ENCODE measurements around the gene CDH26. TPM values are rescaled to one million over a fixed set of nuclear protein-coding genes. Genes with fewer than 3 reads are reported as not detected.

The CDH26 gene
- total RNA-seq, 2 experiments from 2014 or later, result 0.53 to 0.86 TPM

GRCh38 chr20:59966428-59966827 is 8.2 kb downstream of the CDH26 start:
- Mint-ChIP-seq H3K27me3 (no peaks in the 10 kb centered on the region), H3K36me3 (ENCODE audit: low read depth) (no peaks in the 10 kb centered on the region), H3K9me3 (no peaks in the 10 kb centered on the region), H3K4me1 (no peaks in the 10 kb centered on the region), H3K4me3 (no peak overlapping the region), H3K27ac (no peak overlapping the region)
- POLR2A ChIA-PET, result no interaction called here
- DNase-seq, result no peak
- CTCF ChIA-PET, result interaction anchor here (0.6 kb wide), 1 partner anchor 239 kb away, joined by 5 read pairs; no protein-coding TSS in a partner anchor

- Mint-ChIP-seq H3K4me3 (no peak overlapping the region), H3K27me3 (no peaks in the 10 kb centered on the region)
- CTCF ChIA-PET, result interaction anchor here (1.2 kb wide), 1 partner anchor 37 kb away, joined by 3 read pairs; no protein-coding TSS in a partner anchor
These were observed 13.2 kb downstream of the CDH26 start for GRCh38 chr20:59971428-59971827.

GRCh38 chr20:59972037-59972801 is 14.0 kb downstream of the CDH26 start:
- DNase-seq, result no peak
- Mint-ChIP-seq H3K4me3 (no peak overlapping the region), H3K27me3 (no peaks in the 10 kb centered on the region), H3K4me1 (no peaks in the 10 kb centered on the region), H3K9me3 (no peaks in the 10 kb centered on the region), H3K36me3 (ENCODE audit: low read depth) (no peaks in the 10 kb centered on the region), H3K27ac (no peak overlapping the region)
- POLR2A ChIA-PET, result no interaction called here
- CTCF ChIA-PET, result interaction anchor here (1.2 kb wide), 1 partner anchor 38 kb away, joined by 3 read pairs; no protein-coding TSS in a partner anchor

More at GRCh38 chr20:59971428-59971827, 13.2 kb downstream of the CDH26 start:
- Mint-ChIP-seq H3K36me3 (ENCODE audit: low read depth) (no peaks in the 10 kb centered on the region), H3K9me3 (no peaks in the 10 kb centered on the region), H3K27ac (no peak overlapping the region), H3K4me1 (no peaks in the 10 kb centered on the region)
- POLR2A ChIA-PET, result no interaction called here
- no peak for DNase-seq

GRCh38 chr20:59976156-59976782 is 18.0 kb downstream of the CDH26 start:
- DNase-seq, result no peak
- ChIA-PET CTCF (no interaction called here), POLR2A (no interaction called here)
- Mint-ChIP-seq H3K36me3 (ENCODE audit: low read depth) (no peaks in the 10 kb centered on the region), H3K9me3 (no peaks in the 10 kb centered on the region), H3K27me3 (no peaks in the 10 kb centered on the region), H3K4me3 (no peak overlapping the region), H3K27ac (no peak overlapping the region), H3K4me1 (no peaks in the 10 kb centered on the region)

GRCh38 chr20:59977086-59977485 is 18.9 kb downstream of the CDH26 start:
- H3K27ac Mint-ChIP-seq, result no peak overlapping the region
- POLR2A ChIA-PET, result no interaction called here
- H3K4me3 Mint-ChIP-seq, result no peak overlapping the region
- H3K36me3 Mint-ChIP-seq (ENCODE audit: low read depth), result no peaks in the 10 kb centered on the region
- no peaks in the 10 kb centered on the region for H3K4me1 Mint-ChIP-seq
- no peaks in the 10 kb centered on the region for H3K9me3 Mint-ChIP-seq
- no peaks in the 10 kb centered on the region for H3K27me3 Mint-ChIP-seq
- no peak for DNase-seq
- CTCF ChIA-PET, result no interaction called here

- POLR2A ChIA-PET, result no interaction called here
- no peaks in the 10 kb centered on the region for H3K9me3 Mint-ChIP-seq
- H3K36me3 Mint-ChIP-seq (ENCODE audit: low read depth), result no peaks in the 10 kb centered on the region
- H3K27ac Mint-ChIP-seq, result no peak overlapping the region
- DNase-seq, result no peak
- CTCF ChIA-PET, result no interaction called here
- H3K4me3 Mint-ChIP-seq, result no peak overlapping the region
- no peaks in the 10 kb centered on the region for H3K4me1 Mint-ChIP-seq
- H3K27me3 Mint-ChIP-seq, result no peaks in the 10 kb centered on the region
These were observed 24.9 kb downstream of the CDH26 start for GRCh38 chr20:59983076-59983475.

- Mint-ChIP-seq H3K36me3 (ENCODE audit: low read depth) (no peaks in the 10 kb centered on the region), H3K27ac (no peak overlapping the region), H3K4me3 (no peak overlapping the region), H3K4me1 (no peaks in the 10 kb centered on the region), H3K9me3 (no peaks in the 10 kb centered on the region), H3K27me3 (no peaks in the 10 kb centered on the region)
- ChIA-PET CTCF (no interaction called here), POLR2A (no interaction called here)
- DNase-seq, result no peak
These were observed 26.3 kb downstream of the CDH26 start for GRCh38 chr20:59984541-59984940.

GRCh38 chr20:59985164-59985563 is 26.9 kb downstream of the CDH26 start:
- ChIA-PET CTCF (interaction anchor here (0.7 kb wide), 1 partner anchor 14 kb away, joined by 3 read pairs; no protein-coding TSS in a partner anchor), POLR2A (no interaction called here)
- no peaks in the 10 kb centered on the region for H3K36me3 Mint-ChIP-seq (ENCODE audit: low read depth)
- no peak overlapping the region for H3K4me3 Mint-ChIP-seq
- no peak overlapping the region for H3K27ac Mint-ChIP-seq
- no peaks in the 10 kb centered on the region for H3K4me1 Mint-ChIP-seq
- no peaks in the 10 kb centered on the region for H3K9me3 Mint-ChIP-seq
- no peak for DNase-seq
- no peaks in the 10 kb centered on the region for H3K27me3 Mint-ChIP-seq

- no peak overlapping the region for H3K27ac Mint-ChIP-seq
- H3K27me3 Mint-ChIP-seq, result no peaks in the 10 kb centered on the region
- no peak overlapping the region for H3K4me3 Mint-ChIP-seq
- no peaks in the 10 kb centered on the region for H3K9me3 Mint-ChIP-seq
- POLR2A ChIA-PET, result no interaction called here
- H3K36me3 Mint-ChIP-seq (ENCODE audit: low read depth), result no peaks in the 10 kb centered on the region
- no peaks in the 10 kb centered on the region for H3K4me1 Mint-ChIP-seq
- DNase-seq, result peak; percentile 25
- CTCF ChIA-PET, result interaction anchor here (0.6 to 0.8 kb wide), 3 partner anchors 13 to 70 kb away, joined by 3 read pairs; no protein-coding TSS in a partner anchor
These were observed 27.6 kb downstream of the CDH26 start for GRCh38 chr20:59985864-59986263.

GRCh38 chr20:59987135-59987534 is 28.9 kb downstream of the CDH26 start:
- CTCF ChIA-PET, result no interaction called here
- H3K27ac Mint-ChIP-seq, result no peak overlapping the region
- POLR2A ChIA-PET, result no interaction called here
- no peak for DNase-seq
- H3K9me3 Mint-ChIP-seq, result no peaks in the 10 kb centered on the region
- H3K4me1 Mint-ChIP-seq, result no peaks in the 10 kb centered on the region
- H3K36me3 Mint-ChIP-seq (ENCODE audit: low read depth), result no peaks in the 10 kb centered on the region
- no peaks in the 10 kb centered on the region for H3K27me3 Mint-ChIP-seq
- no peak overlapping the region for H3K4me3 Mint-ChIP-seq

GRCh38 chr20:59988141-59988540 is 29.9 kb downstream of the CDH26 start:
- ChIA-PET POLR2A (no interaction called here), CTCF (no interaction called here)
- H3K4me1 Mint-ChIP-seq, result no peaks in the 10 kb centered on the region
- no peak for DNase-seq
- no peaks in the 10 kb centered on the region for H3K27me3 Mint-ChIP-seq
- H3K36me3 Mint-ChIP-seq (ENCODE audit: low read depth), result no peaks in the 10 kb centered on the region
- H3K27ac Mint-ChIP-seq, result no peak overlapping the region
- no peaks in the 10 kb centered on the region for H3K9me3 Mint-ChIP-seq
- H3K4me3 Mint-ChIP-seq, result no peak overlapping the region

- Mint-ChIP-seq H3K27me3 (no peaks in the 10 kb centered on the region), H3K36me3 (ENCODE audit: low read depth) (no peaks in the 10 kb centered on the region), H3K27ac (no peak overlapping the region), H3K4me3 (no peak overlapping the region), H3K4me1 (peaks cover 2% of the 10 kb centered on the region), H3K9me3 (no peaks in the 10 kb centered on the region)
- DNase-seq, result no peak
- POLR2A ChIA-PET, result no interaction called here
- CTCF ChIA-PET, result no interaction called here
These were observed 34.4 kb downstream of the CDH26 start for GRCh38 chr20:59992526-59993084.

GRCh38 chr20:59993736-59994430 is 35.7 kb downstream of the CDH26 start:
- POLR2A ChIA-PET, result no interaction called here
- Mint-ChIP-seq H3K36me3 (ENCODE audit: low read depth) (no peaks in the 10 kb centered on the region), H3K9me3 (no peaks in the 10 kb centered on the region), H3K27me3 (no peaks in the 10 kb centered on the region), H3K27ac (no peak overlapping the region), H3K4me1 (peaks cover 2% of the 10 kb centered on the region), H3K4me3 (no peak overlapping the region)
- CTCF ChIA-PET, result interaction anchor here (0.6 kb wide), 1 partner anchor 45 kb away, joined by 3 read pairs; no protein-coding TSS in a partner anchor
- no peak for DNase-seq
